Left lobe of liver (tissue), 2 donors: ENCODE results near the gene VTI1A. TPM values are rescaled to one million over a fixed set of nuclear protein-coding genes. Genes with fewer than 3 reads are reported as not detected.

Experiments
- ATAC-seq: fragments of 200-7000 bp; cut with Tn5 transposase; one replicate; pipeline ENCODE4 v1.9.1; 2020; ENCODE audit warnings: mild to moderate bottlenecking, moderate library complexity
- DNase-seq: peaks from one replicate; pipeline ENCODE4 v3.0.0-alpha.2; 2020; ENCODE audit warnings: low spot score
- total RNA-seq: library from RNA; stranded (reverse); gene quantifications from one replicate; pipeline ENCODE4 v1.2.1, GENCODE V29; 2021
- donor health status: DM: no; HTN: no; CAD: no; lungs with moderate emphysema.
- donor health status: DM: no; HTN: yes; CAD: no.

Gene VTI1A
- total RNA-seq, 1 donor from 2014 or later: 9.9 TPM

- peak; percentile 67 for ATAC-seq
- peak; percentile 54 for DNase-seq
These were observed 292.8 kb downstream of the VTI1A start for GRCh38 chr10:112739592-112740353.

GRCh38 chr10:112741830-112742402 lies 294.9 kb downstream of the VTI1A start:
- no peak for DNase-seq
- ATAC-seq: peak; percentile 56

GRCh38 chr10:112744181-112745096 lies 297.4 kb downstream of the VTI1A start:
- ATAC-seq: peak; percentile 62
- DNase-seq: peak; percentile 57

GRCh38 chr10:112746329-112746728 lies 299.3 kb downstream of the VTI1A start:
- DNase-seq (no peak), ATAC-seq (no peak)

- DNase-seq (no peak), ATAC-seq (peak; percentile 82)
These were observed 303.6 kb downstream of the VTI1A start for GRCh38 chr10:112750427-112751167.

- ATAC-seq (peak; percentile 24), DNase-seq (no peak)
These were observed 304.6 kb downstream of the VTI1A start for GRCh38 chr10:112751651-112752050.

- DNase-seq (no peak), ATAC-seq (peak; percentile 58)
These were observed 305.3 kb downstream of the VTI1A start for GRCh38 chr10:112752288-112752687.

GRCh38 chr10:112753961-112754411 lies 307.0 kb downstream of the VTI1A start:
- DNase-seq: no peak
- no peak for ATAC-seq

- ATAC-seq (no peak), DNase-seq (no peak)
These were observed 308.6 kb downstream of the VTI1A start for GRCh38 chr10:112755446-112756234.

- no peak for DNase-seq
- ATAC-seq: no peak
These were observed 309.2 kb downstream of the VTI1A start for GRCh38 chr10:112756235-112756527.

GRCh38 chr10:112758961-112759360 lies 311.9 kb downstream of the VTI1A start:
- ATAC-seq: no peak
- no peak for DNase-seq

GRCh38 chr10:112759496-112759895 lies 312.5 kb downstream of the VTI1A start:
- ATAC-seq: no peak
- DNase-seq: no peak

- no peak for DNase-seq
- no peak for ATAC-seq
These were observed 314.2 kb downstream of the VTI1A start for GRCh38 chr10:112761256-112761655.

- DNase-seq: no peak
- no peak for ATAC-seq
These were observed 317.0 kb downstream of the VTI1A start for GRCh38 chr10:112763916-112764520.

- DNase-seq (no peak), ATAC-seq (no peak)
These were observed 318.8 kb downstream of the VTI1A start for GRCh38 chr10:112765717-112766235.

- no peak for DNase-seq
- ATAC-seq: no peak
These were observed 319.6 kb downstream of the VTI1A start for GRCh38 chr10:112766636-112767035.

- ATAC-seq (no peak), DNase-seq (no peak)
These were observed 320.1 kb downstream of the VTI1A start for GRCh38 chr10:112767156-112767555.

- no peak for ATAC-seq
- DNase-seq: no peak
These were observed 321.1 kb downstream of the VTI1A start for GRCh38 chr10:112768121-112768520.

- no peak for DNase-seq
These were observed 322.1 kb downstream of the VTI1A start for GRCh38 chr10:112769081-112769480.

More at GRCh38 chr10:112769081-112769480, 322.1 kb downstream of the VTI1A start:
- ATAC-seq: no peak
